NCI-H1092 (cell line): ENCODE measurements around the gene PARP3.

Source experiments
- DNase-seq: peaks from one replicate; lab custom pipeline; 2025; lab: John Stamatoyannopoulos, UW

PARP3 gene

GRCh38 chr3:51934139-51934850, 7.9 kb upstream of the PARP3 start:
- no peak for DNase-seq

- no peak for DNase-seq
Observed at GRCh38 chr3:51934991-51935885, 6.9 kb upstream of the PARP3 start.

GRCh38 chr3:51935886-51936755, 6.0 kb upstream of the PARP3 start:
- no peak for DNase-seq

GRCh38 chr3:51937014-51937413, 5.1 kb upstream of the PARP3 start:
- DNase-seq: no peak

GRCh38 chr3:51937611-51938450, 4.3 kb upstream of the PARP3 start:
- no peak for DNase-seq

GRCh38 chr3:51938780-51939425, 3.3 kb upstream of the PARP3 start:
- no peak for DNase-seq

GRCh38 chr3:51940648-51941462, 1.3 kb upstream of the PARP3 start:
- no peak for DNase-seq

GRCh38 chr3:51941463-51941797, 733 bp upstream of the PARP3 start:
- no peak for DNase-seq

GRCh38 chr3:51942603-51943450, 664 bp downstream of the PARP3 start:
- DNase-seq: no peak

- no peak for DNase-seq
Observed at GRCh38 chr3:51943451-51944391, 1.6 kb downstream of the PARP3 start.

GRCh38 chr3:51944451-51945021, 2.4 kb downstream of the PARP3 start:
- DNase-seq: no peak

GRCh38 chr3:51945031-51945840, 3.1 kb downstream of the PARP3 start:
- DNase-seq: no peak

- DNase-seq: no peak
Observed at GRCh38 chr3:51945926-51946705, 4.0 kb downstream of the PARP3 start.

GRCh38 chr3:51946796-51947195, 4.6 kb downstream of the PARP3 start:
- DNase-seq: no peak

- DNase-seq: no peak
Observed at GRCh38 chr3:51947215-51947900, 5.2 kb downstream of the PARP3 start.
